ENCODE results near the gene BACH2. TPM values are rescaled to one million over a fixed set of nuclear protein-coding genes. Genes with fewer than 3 reads are reported as not detected.

Gene BACH2
- total and polyA plus RNA-seq, 2 of the 4 experiments (the other 2 are of a cell fraction) = 1.3 to 1.4 TPM

DNA sequence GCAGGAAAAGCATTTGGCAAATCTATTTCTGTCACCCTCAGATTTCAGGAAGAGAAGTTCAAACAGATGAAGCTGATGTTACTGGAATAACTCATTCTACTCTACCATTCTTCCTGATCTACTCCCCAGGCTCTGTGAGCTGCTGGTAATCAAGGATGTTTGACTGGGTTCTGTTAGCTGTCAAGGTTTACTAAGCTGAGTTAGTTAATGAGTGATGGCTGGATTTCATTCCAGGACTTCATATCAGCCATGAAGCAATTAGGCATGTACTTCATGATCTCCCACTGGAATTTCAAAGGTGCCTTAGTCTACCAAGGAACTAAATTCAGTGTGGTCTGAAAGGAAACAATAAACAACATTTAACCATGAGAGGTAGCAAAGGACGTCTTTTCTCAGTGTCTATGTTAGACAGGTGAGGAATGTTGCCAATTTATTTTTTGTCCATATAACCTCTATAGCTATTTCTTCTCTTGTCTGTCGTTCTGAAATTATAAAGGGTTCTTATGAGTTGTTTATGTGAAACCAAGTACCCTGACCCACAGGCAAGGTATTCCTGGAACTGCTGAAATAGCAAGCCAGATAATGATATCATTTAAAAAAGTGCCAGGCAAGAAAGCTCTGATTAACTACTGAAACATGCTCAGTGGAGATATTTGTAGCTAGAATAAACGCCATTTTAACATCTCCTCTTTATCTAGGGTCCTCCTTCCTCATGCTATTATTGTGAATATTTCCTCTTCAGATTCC lies 112.9 kb downstream of the BACH2 start (continued):
- TF ChIP-seq MAFK (IDR thresholded peaks at IDR 0.05; ENCODE audit: low read depth, low read length) = no peak

DNA sequence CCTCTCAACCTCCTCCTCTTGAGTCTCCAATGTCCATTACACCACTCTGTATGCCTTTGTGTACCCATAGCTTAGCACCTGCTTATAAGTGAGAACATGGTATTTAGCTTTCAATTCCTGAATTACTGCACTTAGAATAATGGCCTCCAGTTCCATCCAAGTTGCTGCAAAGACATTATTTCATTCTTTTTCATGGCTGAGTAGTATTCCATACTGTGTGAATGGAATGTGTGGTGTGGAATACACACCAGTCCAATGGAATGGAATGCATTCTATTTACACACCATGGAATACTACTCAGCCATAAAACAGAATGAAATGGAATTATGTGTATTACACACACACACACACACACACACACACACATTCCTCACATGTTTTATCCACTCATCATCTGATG lies 116.1 kb downstream of the BACH2 start:
- dilution Hi-C loops (cut with HindIII; ENCODE audit: low sequenced_read_pairs, unreplicated experiment) (no loop called here), in situ Hi-C loops (cut with MboI; ENCODE audit: low sequenced_read_pairs) (no loop called here), intact Hi-C loops (cut with micrococcal nuclease) (no loop called here)
- no peak overlapping the region for H2AK5ac ChIP-seq (ENCODE audit: low read depth, low read length)
- H3K14ac ChIP-seq (replicated peaks; ENCODE audit: low read depth, low read length) = no peak overlapping the region
- no peak overlapping the region for H2AFZ ChIP-seq (replicated peaks; ENCODE audit: low read length, poor library complexity)
- no peaks in the 10 kb centered on the region for H3K79me1 ChIP-seq (ENCODE audit: low read depth in 1 of 2, low read length in 2 of 2)
- no peak overlapping the region for H3K9ac ChIP-seq (ENCODE audit: low read depth, low read length)
- no peaks in the 10 kb centered on the region; the same call in none of the 2 replicates for H3K27me3 ChIP-seq (ENCODE audit: control insufficient read depth, insufficient read depth, low read length)
- no peaks in the 10 kb centered on the region for H4K20me1 ChIP-seq (ENCODE audit: insufficient read depth, low read length)
- H3K36me3 ChIP-seq (ENCODE audit: control insufficient read depth, insufficient read depth, low read length) = no peaks in the 10 kb centered on the region
- no peak overlapping the region for H2BK20ac ChIP-seq (ENCODE audit: low read depth, low read length)
- H3K56ac ChIP-seq (ENCODE audit: extremely low read depth, insufficient read depth, low read length) = no peak overlapping the region
- peaks cover 14% of the 10 kb centered on the region for H3K4me1 ChIP-seq (ENCODE audit: control insufficient read depth, insufficient read depth, low read length)
- no peak overlapping the region for H3K18ac ChIP-seq (ENCODE audit: low read depth, low read length)
- DNase-seq = no peak
- ChIA-PET POLR2A (ENCODE audit: unreplicated experiment) (no interaction called here), CTCF (interaction anchor here (1.3 kb wide), 1 partner anchor 240 kb away, joined by 4 read pairs; no protein-coding TSS in a partner anchor)
- H3K4me3 ChIP-seq (ENCODE audit: insufficient read depth, low read depth, low read length) = no peak overlapping the region
- no peaks in the 10 kb centered on the region for H3K9me3 ChIP-seq (ENCODE audit: control insufficient read depth, insufficient read depth, low read length)
- no peak overlapping the region for H2BK5ac ChIP-seq (ENCODE audit: low read depth, low read length, poor library complexity, severe bottlenecking)
- no peak overlapping the region for H3K27ac ChIP-seq (ENCODE audit: insufficient read depth, low read length)
- H4K91ac ChIP-seq (ENCODE audit: insufficient read depth, low read depth, low read length) = no peak overlapping the region
- no peak overlapping the region for H4K8ac ChIP-seq (ENCODE audit: low read depth in 2 of 2, low read length in 2 of 2)
- no peak for ATAC-seq (ENCODE audit: low read depth)
- no peak overlapping the region for H3K4ac ChIP-seq (ENCODE audit: low read depth, low read length)
- H3K4me2 ChIP-seq (ENCODE audit: low read depth, low read length) = no peak overlapping the region
- no peak for TF ChIP-seq MXI1 (IDR thresholded peaks at IDR 0.05; ENCODE audit: borderline replicate concordance, low read depth, low read length)
- TF ChIP-seq MAFK (IDR thresholded peaks at IDR 0.05; ENCODE audit: low read depth, low read length) = no peak
- H4K5ac ChIP-seq (ENCODE audit: low read depth, low read length) = no peak overlapping the region
- no peak overlapping the region for H2BK15ac ChIP-seq (ENCODE audit: low read depth, low read length)
- no peak overlapping the region for H3K23ac ChIP-seq (ENCODE audit: low read depth, low read length)
- peaks cover 11% of the 10 kb centered on the region; the same call in 1 of the 2 replicates for H3K9me1 ChIP-seq (ENCODE audit: insufficient read depth, low read length)
- no peak overlapping the region for H2AK9ac ChIP-seq (replicated peaks; ENCODE audit: low read depth, low read length, poor library complexity)
- H2BK120ac ChIP-seq (ENCODE audit: low read depth, low read length) = no peak overlapping the region
- BruUV-seq (replicated peaks) = no TSS peak
